HG03139 (cell line): ENCODE results near the gene TMEM191B.
"Not testable (repeated sequence)": the region's sequence is repeated elsewhere in the genome, so short reads cannot be mapped to it uniquely, and the experiment has no call there.

Experiments used
- ATAC-seq: cut with Tn5 transposase; IDR thresholded peaks from one replicate; pipeline ENCODE4 v1.9.1; 2021; ENCODE audit not compliant: unreplicated experiment

TMEM191B gene

DNA sequence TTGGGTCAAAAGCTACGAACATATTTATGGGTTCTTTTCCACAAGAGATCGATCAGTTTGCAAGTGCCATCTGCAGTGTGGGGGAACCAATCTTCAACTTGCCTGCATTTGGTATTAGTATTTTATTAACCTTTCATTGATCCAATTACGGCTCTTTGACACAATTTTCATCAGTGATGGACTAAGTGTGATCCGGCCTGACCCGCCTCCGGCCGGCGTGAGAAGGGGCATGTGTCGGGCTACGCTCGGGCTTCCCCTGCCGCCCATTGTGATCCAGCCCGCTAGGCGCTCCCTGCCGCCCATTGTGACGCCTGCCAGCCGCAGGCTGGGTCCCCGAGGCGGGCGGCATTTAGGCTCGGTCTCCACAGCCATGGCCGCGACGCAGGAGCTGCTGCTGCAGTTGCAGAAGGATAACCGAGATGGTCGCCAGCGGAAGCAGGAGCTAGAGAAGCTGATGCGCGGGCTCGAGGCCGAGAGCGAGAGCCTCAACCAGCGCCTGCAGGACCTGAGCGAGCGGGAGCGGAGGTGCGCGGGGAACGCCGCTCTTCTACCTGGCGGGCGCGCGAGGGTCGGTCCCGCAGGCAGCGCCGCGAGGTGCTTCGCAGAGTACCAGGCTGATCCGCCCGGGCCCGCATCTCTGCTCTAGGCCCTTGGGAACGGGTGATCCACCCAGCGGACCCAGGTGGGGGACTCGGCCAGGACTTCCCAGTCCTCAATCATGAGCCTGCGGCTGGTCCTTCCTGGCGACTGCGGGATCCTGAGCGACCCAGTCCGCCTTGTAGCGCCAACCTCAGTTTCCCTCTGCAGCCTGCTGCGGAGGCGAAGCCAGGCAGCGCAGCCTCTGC, at the start of gene TMEM191B:
Gene TMEM191B, plus strand, starts transcription at position 51 of the 845 bp plus-strand sequence. Its CDS starts 179 bp downstream, at position 230.
- ATAC-seq, result peak; percentile 18

DNA sequence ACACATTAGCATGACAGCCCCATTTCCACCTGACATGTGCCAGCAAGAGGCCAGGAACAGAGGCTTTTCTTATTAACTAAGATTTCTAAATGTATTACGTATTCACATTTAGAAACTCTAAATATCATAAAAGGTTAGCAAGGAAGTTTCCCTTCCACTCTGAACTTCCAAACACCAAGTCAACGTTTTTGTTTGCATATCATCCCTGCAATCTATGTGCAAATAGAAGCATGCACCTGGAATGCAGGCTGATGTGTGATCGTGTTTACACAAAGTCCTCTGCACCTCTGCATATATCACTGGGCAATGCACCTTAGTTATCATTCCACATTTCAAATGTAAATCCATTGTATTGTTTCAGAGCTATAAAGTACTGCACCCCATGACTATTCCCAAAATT, 31.4 kb upstream of the TMEM191B start:
- not testable (repeated sequence) for ATAC-seq

GRCh38 chr22:18511327-18511726, 16.3 kb upstream of the TMEM191B start:
- ATAC-seq, result not testable (repeated sequence)

GRCh38 chr22:18512378-18512777, 15.2 kb upstream of the TMEM191B start:
- ATAC-seq, result not testable (repeated sequence)

DNA sequence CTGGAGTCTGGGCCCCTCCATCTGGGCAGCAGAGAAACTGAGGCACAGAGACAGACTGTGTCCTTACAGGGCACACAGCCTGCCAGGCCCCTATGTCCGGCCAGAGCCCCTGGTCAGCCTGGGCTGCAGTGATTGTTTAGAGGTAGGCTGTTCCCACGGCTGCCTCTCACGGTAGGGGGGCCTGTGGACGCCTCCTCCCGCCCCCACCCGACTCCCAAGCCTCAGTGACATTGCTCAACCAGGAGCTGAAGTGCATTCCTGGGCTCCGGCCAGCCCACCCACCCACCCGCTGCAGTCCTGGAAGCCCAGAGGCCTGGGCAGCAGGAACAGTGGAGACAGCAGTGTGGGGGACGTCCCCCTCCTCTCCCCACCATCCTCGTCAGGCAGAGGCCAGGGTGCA, 14.1 kb upstream of the TMEM191B start:
- ATAC-seq, result not testable (repeated sequence)

- not testable (repeated sequence) for ATAC-seq
These were observed 9.5 kb upstream of the TMEM191B start, which contains the start of gene GGTLC3 for GRCh38 chr22:18518061-18518460. Gene GGTLC3 (minus strand): TSS chr22:18518161. CDS start chr22:18517897, 264 bp downstream.

DNA sequence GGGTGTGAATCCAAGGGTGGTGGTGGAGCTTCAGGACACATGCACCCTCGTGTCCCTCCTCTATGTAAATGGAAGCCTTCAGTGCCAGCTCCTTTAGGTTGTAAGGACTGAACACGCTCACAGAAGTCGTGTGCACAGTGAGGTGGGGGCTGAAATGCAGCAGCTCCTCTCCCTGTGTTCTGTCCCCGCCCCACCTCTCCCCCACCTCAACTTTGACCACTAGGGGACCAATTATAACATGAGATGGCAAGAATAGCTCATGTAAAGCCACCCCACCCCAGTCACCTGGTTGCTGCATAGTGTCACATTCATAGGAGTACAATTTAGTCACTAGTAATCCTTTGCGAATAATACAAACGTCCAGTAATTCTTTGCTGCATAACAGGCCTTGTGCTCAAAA, 4.8 kb upstream of the TMEM191B start:
- ATAC-seq, result not testable (repeated sequence)

- ATAC-seq, result not testable (repeated sequence)
These were observed 4.3 kb upstream of the TMEM191B start for GRCh38 chr22:18523328-18523727.

DNA sequence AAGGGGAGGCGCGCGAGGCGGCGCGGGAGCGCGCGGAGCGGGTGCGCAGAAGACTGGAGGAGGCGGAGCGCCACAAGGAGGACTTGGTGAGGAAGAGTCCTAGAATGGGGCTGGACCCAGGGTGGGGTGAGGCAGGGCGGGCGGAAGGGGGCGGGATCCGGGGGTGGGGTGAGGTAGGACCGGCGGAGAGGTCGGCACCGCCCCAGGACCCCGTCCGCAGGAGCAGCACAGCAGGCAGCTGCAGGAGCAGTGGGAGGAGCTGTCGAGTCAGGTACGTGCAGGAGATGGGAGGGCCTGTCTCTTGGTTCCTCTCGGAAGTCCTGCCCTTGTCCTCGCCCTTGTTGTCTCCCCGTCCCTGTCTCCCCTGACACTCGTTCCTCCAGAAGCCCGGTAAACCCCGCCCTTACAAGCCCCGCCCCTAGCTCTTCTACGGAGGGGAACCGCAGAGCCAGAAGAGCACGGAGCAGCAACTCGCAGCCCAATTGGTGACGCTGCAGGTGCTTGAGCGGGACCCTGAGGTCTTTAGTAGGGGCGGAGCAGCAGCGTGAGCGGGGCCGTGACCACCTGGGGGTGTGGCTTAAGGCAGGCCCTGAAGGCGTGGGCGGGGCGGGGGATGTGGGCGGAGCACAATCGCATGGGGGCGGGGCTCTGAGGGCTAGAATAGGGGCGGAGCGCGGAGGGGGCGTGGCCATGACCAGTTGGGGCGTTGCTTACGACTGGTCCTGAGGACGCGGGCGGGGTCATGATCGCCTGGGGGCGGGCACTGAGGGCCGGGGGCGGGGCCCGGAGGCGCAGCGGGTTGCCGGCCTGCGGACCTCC, 1.2 kb downstream of the TMEM191B start:
- ATAC-seq, result peak; percentile 69

DNA sequence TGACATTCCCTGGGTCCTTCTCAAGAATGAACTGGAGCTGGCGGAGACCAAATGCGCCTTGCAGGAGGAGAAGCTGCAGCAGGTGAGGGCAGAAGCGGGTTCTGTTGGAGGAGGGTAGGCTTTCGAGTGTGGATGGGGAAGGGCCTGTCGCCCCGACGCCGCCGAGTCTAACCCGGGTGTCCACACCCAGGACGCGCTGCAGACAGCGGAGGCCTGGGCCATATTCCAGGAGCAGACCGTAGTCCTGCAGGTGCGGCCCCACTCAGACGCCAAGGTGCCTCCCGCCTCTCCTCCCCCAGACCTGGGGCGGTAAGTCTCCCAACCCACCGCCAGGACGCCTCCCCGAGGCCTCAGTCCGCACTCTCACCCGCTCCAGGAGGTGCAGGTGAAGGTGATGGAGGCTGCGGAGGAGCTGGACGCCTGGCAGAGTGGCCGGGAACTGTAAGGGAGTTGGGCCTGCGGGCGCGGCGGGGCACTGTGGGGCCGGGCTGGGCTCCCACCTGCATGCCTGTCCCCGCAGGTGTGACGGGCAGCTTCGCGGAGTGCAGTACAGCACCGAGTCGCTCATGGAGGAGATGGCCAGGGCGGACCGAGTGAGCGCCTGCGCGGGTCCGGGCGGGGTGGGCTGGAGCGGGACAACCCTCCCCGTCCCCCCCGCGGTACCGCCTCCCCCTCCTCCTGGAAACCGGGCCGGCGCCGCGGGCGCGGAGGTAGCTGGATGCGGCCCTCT, 2.0 kb downstream of the TMEM191B start:
- ATAC-seq, result peak; percentile 19

DNA sequence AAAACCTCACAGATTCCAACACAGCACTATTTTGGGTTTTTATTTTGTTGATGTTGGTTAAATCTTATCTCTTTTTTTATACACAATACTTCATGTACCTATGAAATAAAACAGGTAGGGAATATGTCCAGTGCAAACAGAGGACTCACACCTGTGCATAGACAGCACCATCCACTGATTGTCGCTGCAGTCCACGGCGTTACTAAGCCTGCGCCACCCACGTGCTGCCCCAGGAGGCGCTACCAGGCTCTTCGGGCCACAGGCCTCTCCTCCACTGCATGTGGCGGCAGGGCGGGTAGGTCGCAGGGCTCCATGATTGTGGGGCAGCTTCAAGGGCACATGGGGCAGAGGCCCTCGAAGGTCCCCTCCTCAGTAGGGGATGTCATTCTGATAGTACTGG, 6.0 kb downstream of the TMEM191B start:
- ATAC-seq, result not testable (repeated sequence)

- not testable (repeated sequence) for ATAC-seq
These were observed 6.7 kb downstream of the TMEM191B start for GRCh38 chr22:18534315-18534714.

GRCh38 chr22:18539994-18540393, 12.4 kb downstream of the TMEM191B start:
- not testable (repeated sequence) for ATAC-seq

GRCh38 chr22:18543400-18543799, 15.8 kb downstream of the TMEM191B start:
- ATAC-seq, result not testable (repeated sequence)

DNA sequence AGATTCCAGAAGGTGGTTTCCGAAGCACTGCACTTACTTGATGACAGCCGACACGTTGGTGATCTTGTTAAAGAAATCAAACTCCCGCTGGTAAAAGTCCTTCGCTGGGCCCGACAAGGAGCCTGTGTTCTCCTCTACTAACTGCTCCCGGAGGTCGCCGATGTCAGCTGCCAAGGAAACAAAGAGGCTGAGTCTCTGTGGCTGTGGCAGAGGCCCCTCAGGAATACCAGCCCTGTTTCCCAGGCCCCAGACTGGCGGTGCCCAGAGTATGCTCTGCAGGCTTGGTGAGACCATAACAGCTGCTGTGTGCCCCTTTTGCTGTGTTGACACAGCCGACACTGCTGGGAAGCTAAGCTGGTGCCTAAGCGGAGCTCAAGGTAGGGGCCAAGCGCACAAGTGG, 17.0 kb downstream of the TMEM191B start:
- not testable (repeated sequence) for ATAC-seq

DNA sequence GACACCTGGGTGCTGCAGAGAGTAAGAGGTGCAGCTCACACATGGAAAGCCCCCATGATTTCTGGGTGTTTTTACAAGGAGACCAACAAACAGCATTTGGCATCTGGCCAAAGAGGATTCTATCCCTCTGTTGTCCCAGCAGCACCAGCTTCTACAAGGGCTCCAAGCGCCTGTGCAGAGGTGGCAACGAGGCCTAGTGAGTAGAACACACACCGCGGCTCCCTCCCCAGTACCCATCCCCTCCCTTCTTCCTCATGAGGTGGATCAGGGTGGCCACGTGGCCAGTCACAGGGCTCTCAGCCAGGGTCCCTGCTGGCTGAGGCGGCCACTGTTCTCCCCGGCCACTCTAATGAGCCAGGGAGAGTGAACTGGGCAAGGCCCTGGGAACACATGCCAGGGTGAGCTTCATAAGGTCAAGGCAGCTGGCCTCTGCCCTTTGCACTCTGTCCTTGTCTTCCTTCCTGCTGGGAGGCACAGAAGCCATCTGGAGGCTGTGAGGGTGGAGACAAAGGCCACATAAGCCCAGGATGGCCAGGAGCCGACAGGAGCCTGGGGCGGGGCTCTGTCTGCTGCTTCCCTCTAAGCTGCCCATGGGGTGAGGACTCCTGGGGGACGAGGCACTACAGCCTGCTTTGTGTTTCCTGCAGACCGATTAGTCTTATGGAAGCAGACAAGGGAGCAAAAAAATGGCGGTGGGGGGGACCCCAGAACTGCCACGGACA, 22.0 kb downstream of the TMEM191B start:
- not testable (repeated sequence) for ATAC-seq

GRCh38 chr22:18551046-18551445, 23.4 kb downstream of the TMEM191B start:
- not testable (repeated sequence) for ATAC-seq

DNA sequence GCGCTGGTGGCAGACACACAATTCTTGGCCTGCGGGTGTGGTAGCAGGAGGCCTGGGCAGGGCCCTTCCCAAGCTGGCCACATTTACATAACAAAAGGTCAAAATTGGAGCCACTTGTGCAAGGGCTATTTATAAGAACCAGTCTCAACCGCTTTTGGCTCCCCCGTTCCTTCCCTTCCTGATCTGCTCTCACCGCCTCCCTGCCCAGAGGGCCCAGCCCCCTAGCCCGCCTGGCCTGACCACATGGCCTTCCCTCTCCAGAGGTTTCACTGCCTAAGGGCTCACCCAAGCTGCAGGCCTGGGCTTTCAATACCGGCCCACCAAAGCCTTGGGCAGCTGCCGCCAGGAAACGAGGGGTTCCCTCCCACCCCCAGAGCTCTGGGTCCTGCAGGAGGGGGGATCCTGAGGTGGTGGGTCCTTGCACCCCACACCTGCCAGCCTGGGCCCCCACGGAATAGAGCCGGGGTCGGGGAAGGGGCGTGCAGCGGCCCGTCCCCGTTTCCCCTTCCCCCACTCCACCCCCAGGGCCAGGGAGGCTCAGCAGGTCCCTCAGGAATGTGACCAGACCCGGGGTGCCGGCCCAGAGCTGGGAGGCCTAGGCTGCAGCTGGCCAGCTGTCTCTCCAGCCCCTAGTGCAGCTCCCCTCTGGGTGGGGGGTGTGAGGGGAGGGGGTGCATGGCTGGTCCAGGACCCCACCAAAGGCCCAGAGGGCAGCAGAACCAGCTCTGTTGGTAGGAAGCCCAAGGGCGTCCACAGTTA, 25.4 kb downstream of the TMEM191B start:
- not testable (repeated sequence) for ATAC-seq
